Keratinocyte (primary cell): ENCODE results near the gene DIPK1B.

Experiments used
- EZH2 ChIP-seq: IDR thresholded peaks from one replicate; pipeline ENCODE4 v1.6.1; 2012; ENCODE audit warnings: inconsistent platforms, mild to moderate bottlenecking, low read length, moderate library complexity
- TF ChIP-seq, protein P1 (sequence below), 3 experiments: IDR thresholded peaks in 1 of 3; conservative IDR thresholded peaks in 1 of 3; optimal IDR thresholded peaks in 1 of 3; 2 replicates in 2 of 3; 3 replicates in 1 of 3; pipeline versions ENCODE3 to v1.5.1; 2011; ENCODE audit warnings: low read length in 3 of 3, mild to moderate bottlenecking in 3 of 3, moderate library complexity in 2 of 3, control low read depth in 1 of 3, inconsistent platforms in 1 of 3; ENCODE audit not compliant: insufficient read depth in 2 of 3; ENCODE audit errors: extremely low read depth in 1 of 3

DNA sequence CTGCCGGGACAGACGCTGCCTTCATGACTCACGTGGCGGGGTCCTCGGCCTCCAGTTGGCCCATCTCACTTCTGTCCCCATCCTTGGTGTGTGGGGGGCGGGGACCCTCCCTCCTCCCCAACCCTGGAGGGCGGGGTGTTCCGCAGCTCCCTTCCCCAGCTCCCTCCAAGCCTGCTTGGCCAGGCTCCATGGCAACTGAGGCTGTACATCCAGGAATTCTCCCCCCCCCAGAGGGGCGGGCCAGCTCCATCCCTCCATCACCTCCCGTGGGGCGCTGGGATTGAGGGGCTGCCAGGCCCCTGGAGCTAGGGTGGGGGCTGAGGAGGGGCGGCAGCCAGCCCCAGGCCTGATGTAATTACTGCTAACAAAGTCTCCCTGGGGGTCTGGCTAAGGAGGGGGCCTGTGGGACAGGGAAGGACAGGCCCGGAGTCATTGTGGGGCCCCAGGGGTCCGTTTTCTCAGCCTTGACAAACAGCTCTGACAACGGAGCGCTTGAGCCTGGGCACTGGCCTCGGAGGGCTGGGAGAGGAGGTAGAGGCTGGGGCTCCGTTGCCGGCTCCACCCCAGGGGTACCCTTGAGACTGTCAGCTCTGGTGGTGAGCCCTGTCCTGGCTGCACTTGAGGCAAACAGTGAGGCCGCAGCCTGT, 8.0 kb downstream of the DIPK1B start:
- no peak for TF ChIP-seq EZH2
- TF ChIP-seq, protein P1, sequence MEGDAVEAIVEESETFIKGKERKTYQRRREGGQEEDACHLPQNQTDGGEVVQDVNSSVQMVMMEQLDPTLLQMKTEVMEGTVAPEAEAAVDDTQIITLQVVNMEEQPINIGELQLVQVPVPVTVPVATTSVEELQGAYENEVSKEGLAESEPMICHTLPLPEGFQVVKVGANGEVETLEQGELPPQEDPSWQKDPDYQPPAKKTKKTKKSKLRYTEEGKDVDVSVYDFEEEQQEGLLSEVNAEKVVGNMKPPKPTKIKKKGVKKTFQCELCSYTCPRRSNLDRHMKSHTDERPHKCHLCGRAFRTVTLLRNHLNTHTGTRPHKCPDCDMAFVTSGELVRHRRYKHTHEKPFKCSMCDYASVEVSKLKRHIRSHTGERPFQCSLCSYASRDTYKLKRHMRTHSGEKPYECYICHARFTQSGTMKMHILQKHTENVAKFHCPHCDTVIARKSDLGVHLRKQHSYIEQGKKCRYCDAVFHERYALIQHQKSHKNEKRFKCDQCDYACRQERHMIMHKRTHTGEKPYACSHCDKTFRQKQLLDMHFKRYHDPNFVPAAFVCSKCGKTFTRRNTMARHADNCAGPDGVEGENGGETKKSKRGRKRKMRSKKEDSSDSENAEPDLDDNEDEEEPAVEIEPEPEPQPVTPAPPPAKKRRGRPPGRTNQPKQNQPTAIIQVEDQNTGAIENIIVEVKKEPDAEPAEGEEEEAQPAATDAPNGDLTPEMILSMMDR (optimal IDR thresholded peaks at IDR 0.05 in 1 of 3, IDR thresholded peaks at IDR 0.05 in 1 of 3, conservative IDR thresholded peaks at IDR 0.05 in 1 of 3; ENCODE audit: extremely low read depth in 1 of 3, insufficient read depth in 2 of 3, low read length in 3 of 3) = no peak
